K562 (cell line): ENCODE measurements around the gene POLR3A. TPM values are rescaled to one million over a fixed set of nuclear protein-coding genes. Genes with fewer than 3 reads are reported as not detected.

ENCODE experiments used
- CBX8 ChIP-seq: fragments of 200-600 bp; sonication (generic); IDR thresholded peaks from 2 replicates; pipeline ENCODE4 v1.6.1; 2012; ENCODE audit warnings: borderline replicate concordance, mixed run types, low read depth, mild to moderate bottlenecking, moderate library complexity, mixed read lengths, low read length, control low read depth, inconsistent platforms; ENCODE audit not compliant: poor library complexity, severe bottlenecking; ENCODE audit errors: extremely low read depth
- DLX4 ChIP-seq: fragments of 250-450 bp; sonication (Bioruptor Pico); IDR thresholded peaks from 2 replicates; pipeline ENCODE4 v1.6.1; 2021; ENCODE audit warnings: mild to moderate bottlenecking
- E2F3 ChIP-seq: fragments of 250-450 bp; sonication (Bioruptor Pico); IDR thresholded peaks from 2 replicates; pipeline ENCODE4 v1.4.0; 2020; ENCODE audit warnings: mild to moderate bottlenecking
- ESRRB ChIP-seq: fragments of 250-450 bp; sonication (Bioruptor Pico); IDR thresholded peaks from 2 replicates; pipeline ENCODE4 v1.5.0; 2020; ENCODE audit warnings: mild to moderate bottlenecking, moderate library complexity, borderline replicate concordance
- L3MBTL2 ChIP-seq: fragments of 450-650 bp; IDR thresholded peaks from 2 replicates; pipeline ENCODE4 v1.6.1; 2016; ENCODE audit warnings: mild to moderate bottlenecking, moderate library complexity
- LEF1 ChIP-seq: fragments of 450-650 bp; IDR thresholded peaks from 2 replicates; pipeline ENCODE4 v1.6.1; 2016; ENCODE audit warnings: mild to moderate bottlenecking
- MEF2D ChIP-seq: conservative IDR thresholded peaks from 2 replicates; pipeline ENCODE4 v1.6.1; 2016; ENCODE audit warnings: low read depth, missing genetic modification characterization, missing compliant biosample characterization
- MXI1 ChIP-seq: IDR thresholded peaks from 2 replicates; pipeline ENCODE4 v1.6.1; 2011; ENCODE audit warnings: low read depth, mild to moderate bottlenecking, improper control_type of control experiment, low read length
- NFIC ChIP-seq: fragments of 450-650 bp; IDR thresholded peaks from 2 replicates; pipeline ENCODE4 v1.6.1; 2017; ENCODE audit warnings: mild to moderate bottlenecking, inconsistent platforms
- SRSF9 ChIP-seq: fragments of 200-400 bp; formaldehyde crosslinking; IDR thresholded peaks from 2 replicates; pipeline ENCODE4 v1.6.1; 2017; ENCODE audit warnings: low read depth, low read length, borderline replicate concordance
- STAT5B ChIP-seq: fragments of 250-450 bp; sonication (Bioruptor Pico); IDR thresholded peaks from 2 replicates; pipeline ENCODE4 v1.8.0; 2021; ENCODE audit warnings: mild to moderate bottlenecking, inconsistent platforms
- SUPT5H ChIP-seq: fragments of 450-650 bp; IDR thresholded peaks from 2 replicates; pipeline ENCODE4 v1.6.1; 2016
- TBL1XR1 ChIP-seq, 2 experiments: IDR thresholded peaks; 2 replicates each; pipeline ENCODE4 v1.6.1; 2012; ENCODE audit warnings: improper control_type of control experiment in 2 of 2, low read length in 2 of 2, mild to moderate bottlenecking in 1 of 2
- TOE1 ChIP-seq, 2 experiments: fragments of 450-650 bp in 1 of 2; sonication (generic) in 1 of 2; formaldehyde crosslinking in 1 of 2; IDR thresholded peaks; 2 replicates each; pipeline versions ENCODE4 v1.7.1 to v1.8.0; 2016 to 2022; ENCODE audit warnings: borderline replicate concordance in 2 of 2, mild to moderate bottlenecking in 2 of 2, antibody characterized with exemption in 1 of 2, inconsistent platforms in 1 of 2, low read depth in 1 of 2, missing genetic modification reagents in 1 of 2, moderate library complexity in 1 of 2
- ZHX1 ChIP-seq: fragments of 150-350 bp; conservative IDR thresholded peaks from 2 replicates; pipeline ENCODE4 v1.6.1; 2014; ENCODE audit warnings: low read length
- ZNF134 ChIP-seq: fragments of 250-450 bp; sonication (Bioruptor Pico); conservative IDR thresholded peaks from 2 replicates; pipeline ENCODE4 v1.4.0; 2020
- ZNF217 ChIP-seq: sonication (generic); formaldehyde crosslinking; IDR thresholded peaks from 2 replicates; pipeline ENCODE4 v1.8.0; 2022; ENCODE audit warnings: mild to moderate bottlenecking, missing genetic modification reagents
- ZNF232 ChIP-seq: sonication (generic); formaldehyde crosslinking; IDR thresholded peaks from 2 replicates; pipeline ENCODE4 v1.8.0; 2022; ENCODE audit warnings: mild to moderate bottlenecking, missing genetic modification reagents
- ZNF253 ChIP-seq: fragments of 250-450 bp; sonication (Bioruptor Pico); conservative IDR thresholded peaks from 2 replicates; pipeline ENCODE4 v1.6.1; 2021; ENCODE audit warnings: mild to moderate bottlenecking
- ZNF77 ChIP-seq: fragments of 250-450 bp; sonication (Bioruptor Pico); IDR thresholded peaks from 2 replicates; pipeline ENCODE4 v1.5.0; 2020
- ZSCAN29 ChIP-seq: fragments of 450-650 bp; IDR thresholded peaks from 2 replicates; pipeline ENCODE4 v1.6.1; 2017
- polyA plus RNA-seq, 8 experiments: library from polyadenylated mRNA; depleted of rRNA in 4 of 8; stranded (reverse) in 5 of 8; unstranded in 3 of 8; fragments of >200 nt; fragmentation: Nextera tagmentation in 2 of 8; fragmentation: Illumina TruSeq in 1 of 8; extraction: Ambion mirVana in 2 of 8; extraction: Trizol in 1 of 8; gene quantifications; 2 replicates each; pipeline versions ENCODE4 v1.2.1 to v1.2.3, GENCODE V29; 2011 to 2014; ENCODE audit warnings: inconsistent platforms in 1 of 8, missing spikeins in 1 of 8
- total RNA-seq, 7 experiments: library from RNA; depleted of rRNA in 6 of 7; stranded (reverse); fragments of >200 nt in 6 of 7; fragmentation: Illumina TruSeq in 2 of 7; extraction: Trizol in 2 of 7; gene quantifications; 2 replicates each; pipeline versions ENCODE4 v1.2.1 to v1.2.3, GENCODE V29; 2011 to 2021; ENCODE audit warnings: low replicate concordance in 1 of 7
- TF ChIP-seq, protein P1 (sequence below): fragments of 250-450 bp; sonication (Bioruptor Pico); IDR thresholded peaks from 2 replicates; pipeline ENCODE4 v1.5.0; 2020; ENCODE audit warnings: mild to moderate bottlenecking, borderline replicate concordance
- TF ChIP-seq, protein P2 (sequence below): sonication (generic); formaldehyde crosslinking; IDR thresholded peaks from 2 replicates; pipeline ENCODE4 v1.8.1; 2023; ENCODE audit warnings: mild to moderate bottlenecking, missing genetic modification reagents

Gene POLR3A
- total and polyA plus RNA-seq, 9 of the 15 experiments (the other 6 are each of a cell fraction or from before 2014, with no cell fraction given): 14.9 to 37.0 (median 26.7) TPM

GRCh38 chr10:77975086-77975666 lies 54.1 kb downstream of the POLR3A start (continued):
- no peak for TF ChIP-seq ZHX1
- no peak for TF ChIP-seq TBL1XR1 (IDR thresholded peaks at IDR 0.05; ENCODE audit: low read length in 2 of 2)
- TF ChIP-seq MEF2D: no peak
- TF ChIP-seq ESRRB (CRISPR knock-in tag): no peak
- TF ChIP-seq NFIC: 0 out of 2 replicates have a peak, but pooled peaks have one; percentile 9
- no peak for TF ChIP-seq STAT5B (CRISPR knock-in tag)
- TF ChIP-seq TOE1 (IDR thresholded peaks at IDR 0.05; ENCODE audit: borderline replicate concordance): no peak
- 0 out of 2 replicates have a peak, but pooled peaks have one; percentile 34 for TF ChIP-seq TOE1 (CRISPR knock-in tag; IDR thresholded peaks at IDR 0.05; ENCODE audit: borderline replicate concordance, low read depth)
- TF ChIP-seq, protein P1, sequence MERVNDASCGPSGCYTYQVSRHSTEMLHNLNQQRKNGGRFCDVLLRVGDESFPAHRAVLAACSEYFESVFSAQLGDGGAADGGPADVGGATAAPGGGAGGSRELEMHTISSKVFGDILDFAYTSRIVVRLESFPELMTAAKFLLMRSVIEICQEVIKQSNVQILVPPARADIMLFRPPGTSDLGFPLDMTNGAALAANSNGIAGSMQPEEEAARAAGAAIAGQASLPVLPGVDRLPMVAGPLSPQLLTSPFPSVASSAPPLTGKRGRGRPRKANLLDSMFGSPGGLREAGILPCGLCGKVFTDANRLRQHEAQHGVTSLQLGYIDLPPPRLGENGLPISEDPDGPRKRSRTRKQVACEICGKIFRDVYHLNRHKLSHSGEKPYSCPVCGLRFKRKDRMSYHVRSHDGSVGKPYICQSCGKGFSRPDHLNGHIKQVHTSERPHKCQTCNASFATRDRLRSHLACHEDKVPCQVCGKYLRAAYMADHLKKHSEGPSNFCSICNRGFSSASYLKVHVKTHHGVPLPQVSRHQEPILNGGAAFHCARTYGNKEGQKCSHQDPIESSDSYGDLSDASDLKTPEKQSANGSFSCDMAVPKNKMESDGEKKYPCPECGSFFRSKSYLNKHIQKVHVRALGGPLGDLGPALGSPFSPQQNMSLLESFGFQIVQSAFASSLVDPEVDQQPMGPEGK (CRISPR knock-in tag): no peak
- no peak for TF ChIP-seq CBX8
- TF ChIP-seq LEF1: no peak
- no peak for TF ChIP-seq ZSCAN29
- 0 out of 2 replicates have a peak, but pooled peaks have one; percentile 18 for TF ChIP-seq SUPT5H
- no peak for TF ChIP-seq L3MBTL2
- no peak for TF ChIP-seq ZNF232 (CRISPR knock-in tag)
- TF ChIP-seq MXI1: no peak
- TF ChIP-seq E2F3 (CRISPR knock-in tag): no peak
- no peak for TF ChIP-seq ZNF77 (CRISPR knock-in tag)
- no peak for TF ChIP-seq SRSF9
- TF ChIP-seq ZNF217 (CRISPR knock-in tag): no peak
- no peak for TF ChIP-seq DLX4 (CRISPR knock-in tag)
- TF ChIP-seq, protein P2, sequence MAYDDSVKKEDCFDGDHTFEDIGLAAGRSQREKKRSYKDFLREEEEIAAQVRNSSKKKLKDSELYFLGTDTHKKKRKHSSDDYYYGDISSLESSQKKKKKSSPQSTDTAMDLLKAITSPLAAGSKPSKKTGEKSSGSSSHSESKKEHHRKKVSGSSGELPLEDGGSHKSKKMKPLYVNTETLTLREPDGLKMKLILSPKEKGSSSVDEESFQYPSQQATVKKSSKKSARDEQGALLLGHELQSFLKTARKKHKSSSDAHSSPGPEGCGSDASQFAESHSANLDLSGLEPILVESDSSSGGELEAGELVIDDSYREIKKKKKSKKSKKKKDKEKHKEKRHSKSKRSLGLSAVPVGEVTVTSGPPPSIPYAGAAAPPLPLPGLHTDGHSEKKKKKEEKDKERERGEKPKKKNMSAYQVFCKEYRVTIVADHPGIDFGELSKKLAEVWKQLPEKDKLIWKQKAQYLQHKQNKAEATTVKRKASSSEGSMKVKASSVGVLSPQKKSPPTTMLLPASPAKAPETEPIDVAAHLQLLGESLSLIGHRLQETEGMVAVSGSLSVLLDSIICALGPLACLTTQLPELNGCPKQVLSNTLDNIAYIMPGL (CRISPR knock-in tag): no peak
- no peak for TF ChIP-seq ZNF134
- TF ChIP-seq ZNF253 (CRISPR knock-in tag): no peak
